Keratinocyte (primary cell): Measurements from ENCODE around the gene APP. TPM values are rescaled to one million over a fixed set of nuclear protein-coding genes. Genes with fewer than 3 reads are reported as not detected.

Source experiments
- DNase-seq: peaks from one replicate; pipeline ENCODE4 v3.0.0-alpha.2; 2011; ENCODE audit warnings: low read depth, missing footprints, low spot score
- FAIRE-seq: peaks from 2 replicates; lab custom pipeline; 2011; peaks lifted over from hg19 to GRCh38; lab: Jason Lieb, UNC
- H2AFZ ChIP-seq: 2 replicates; pipeline ENCODE4 v1.6.0; 2012; ENCODE audit warnings: low read length, control low read depth, inconsistent platforms; ENCODE audit not compliant: control insufficient read depth
- H3K27ac ChIP-seq: 2 replicates; pipeline ENCODE4 v1.5.1; 2011; ENCODE audit warnings: low read length; ENCODE audit not compliant: control insufficient read depth, insufficient read depth
- H3K27me3 ChIP-seq: 3 replicates; pipeline ENCODE4 v1.6.0; 2011; ENCODE audit warnings: low read length; ENCODE audit not compliant: control insufficient read depth, insufficient read depth; ENCODE audit errors: extremely low read depth
- H3K36me3 ChIP-seq, 2 experiments: 2 replicates in 1 of 2; 3 replicates in 1 of 2; pipeline ENCODE4 v1.5.1; 2011; ENCODE audit warnings: low read length in 2 of 2, mild to moderate bottlenecking in 1 of 2; ENCODE audit not compliant: control insufficient read depth in 2 of 2, insufficient read depth in 2 of 2; ENCODE audit errors: extremely low read depth in 1 of 2
- H3K4me1 ChIP-seq: 3 replicates; pipeline ENCODE4 v1.5.1; 2011; ENCODE audit warnings: low read length; ENCODE audit not compliant: control insufficient read depth, insufficient read depth; ENCODE audit errors: extremely low read depth
- H3K4me2 ChIP-seq: 3 replicates; pipeline ENCODE4 v1.6.0; 2011; ENCODE audit warnings: low read depth, low read length; ENCODE audit not compliant: control insufficient read depth, insufficient read depth; ENCODE audit errors: extremely low read depth
- H3K4me3 ChIP-seq, 3 experiments: fragments of 200-600 bp in 1 of 3; sonication (generic) in 1 of 3; 2 replicates in 2 of 3; 3 replicates in 1 of 3; pipeline ENCODE4 v1.5.1; 2011 to 2016; ENCODE audit warnings: low read length in 3 of 3, mild to moderate bottlenecking in 3 of 3, control low read depth in 2 of 3, inconsistent platforms in 1 of 3, low read depth in 1 of 3, mixed read lengths in 1 of 3, mixed run types in 1 of 3, moderate library complexity in 1 of 3; ENCODE audit not compliant: control insufficient read depth in 2 of 3, insufficient read depth in 2 of 3; ENCODE audit errors: extremely low read depth in 1 of 3
- H3K79me2 ChIP-seq: 2 replicates; pipeline ENCODE4 v1.6.0; 2012; ENCODE audit warnings: low read length; ENCODE audit not compliant: control insufficient read depth, insufficient read depth
- H3K9ac ChIP-seq: 3 replicates; pipeline ENCODE4 v1.6.0; 2011; ENCODE audit warnings: low read length; ENCODE audit not compliant: control insufficient read depth, insufficient read depth; ENCODE audit errors: extremely low read depth
- H3K9me1 ChIP-seq: 3 replicates; pipeline ENCODE4 v1.6.0; 2011; ENCODE audit warnings: low read length; ENCODE audit not compliant: control insufficient read depth, insufficient read depth; ENCODE audit errors: extremely low read depth
- H3K9me3 ChIP-seq: 2 replicates; pipeline ENCODE4 v1.5.1; 2012; ENCODE audit warnings: low read depth, low read length; ENCODE audit not compliant: control insufficient read depth
- H4K20me1 ChIP-seq: 3 replicates; pipeline ENCODE4 v1.6.0; 2011; ENCODE audit warnings: low read length; ENCODE audit not compliant: control insufficient read depth, insufficient read depth; ENCODE audit errors: extremely low read depth
- CTCF ChIP-seq, 3 experiments: IDR thresholded peaks in 1 of 3; conservative IDR thresholded peaks in 1 of 3; optimal IDR thresholded peaks in 1 of 3; 2 replicates in 2 of 3; 3 replicates in 1 of 3; pipeline versions ENCODE3 to v1.5.1; 2011; ENCODE audit warnings: low read length in 3 of 3, mild to moderate bottlenecking in 3 of 3, moderate library complexity in 2 of 3, control low read depth in 1 of 3, inconsistent platforms in 1 of 3; ENCODE audit not compliant: insufficient read depth in 2 of 3; ENCODE audit errors: extremely low read depth in 1 of 3
- EZH2 ChIP-seq: IDR thresholded peaks from one replicate; pipeline ENCODE4 v1.6.1; 2012; ENCODE audit warnings: inconsistent platforms, mild to moderate bottlenecking, low read length, moderate library complexity
- dilution Hi-C: fragments of 300-500 bp; cut with MboI; formaldehyde crosslinking; loops from one replicate; pipeline ENCODE4 v1.7.0; 2020; ENCODE audit warnings: low sequenced_read_pairs; ENCODE audit not compliant: extremely low pct_ligation_motif_present
- polyA plus RNA-seq, 5 experiments: library from polyadenylated mRNA; depleted of rRNA in 3 of 5; stranded (reverse) in 3 of 5; stranded (forward) in 1 of 5; unstranded in 1 of 5; fragments of >200 nt; gene quantifications; 1 replicate in 1 of 5; 2 replicates in 3 of 5; 3 replicates in 1 of 5; pipeline versions ENCODE4 v1.2.1 to v1.2.3, GENCODE V29; 2011 to 2012; ENCODE audit warnings: missing spikeins in 2 of 5, low read depth in 1 of 5, low replicate concordance in 1 of 5

Gene APP
- polyA plus RNA-seq, 1 donor (not counting 4 experiments of a cell fraction or from before 2014, with no cell fraction given) = 1,015 TPM

- no peak for DNase-seq
- FAIRE-seq = peak; percentile 29
- Histone ChIP-seq H3K9me1 (peaks cover 8% of the 10 kb centered on the region), H3K9ac (no peak overlapping the region), H3K4me2 (no peak overlapping the region), H3K4me3 (no peak overlapping the region), H3K27ac (no peak overlapping the region), H3K27me3 (no peaks in the 10 kb centered on the region), H3K4me1 (peaks cover 9% of the 10 kb centered on the region), H3K9me3 (no peaks in the 10 kb centered on the region), H3K79me2 (peaks cover 90% of the 10 kb centered on the region), H3K36me3 (peaks cover 13 to 31% of the 10 kb centered on the region in 2 experiments), H2AFZ (no peak overlapping the region), H4K20me1 (peaks cover 19% of the 10 kb centered on the region)
- no peak for TF ChIP-seq EZH2
- no peak for TF ChIP-seq CTCF (optimal IDR thresholded peaks at IDR 0.05 in 1 of 3, IDR thresholded peaks at IDR 0.05 in 1 of 3, conservative IDR thresholded peaks at IDR 0.05 in 1 of 3; ENCODE audit: extremely low read depth in 1 of 3, insufficient read depth in 2 of 3, low read length in 3 of 3)
- dilution Hi-C loops = no loop called here
Measured at GRCh38 chr21:26089730-26090129, 80.8 kb downstream of the APP start.

GRCh38 chr21:26087223-26087918 is 83.2 kb downstream of the APP start:
- TF ChIP-seq EZH2 = no peak
- no peak for TF ChIP-seq CTCF (optimal IDR thresholded peaks at IDR 0.05 in 1 of 3, IDR thresholded peaks at IDR 0.05 in 1 of 3, conservative IDR thresholded peaks at IDR 0.05 in 1 of 3; ENCODE audit: extremely low read depth in 1 of 3, insufficient read depth in 2 of 3, low read length in 3 of 3)
- Histone ChIP-seq H3K4me1 (no peaks in the 10 kb centered on the region), H3K36me3 (peaks cover 14 to 32% of the 10 kb centered on the region in 2 experiments), H3K27me3 (no peaks in the 10 kb centered on the region), H3K4me2 (no peak overlapping the region), H3K79me2 (peaks cover 92% of the 10 kb centered on the region), H3K9ac (no peak overlapping the region), H3K9me1 (peaks cover 8% of the 10 kb centered on the region), H4K20me1 (peaks cover 21% of the 10 kb centered on the region), H2AFZ (no peak overlapping the region), H3K4me3 (no peak overlapping the region), H3K9me3 (no peaks in the 10 kb centered on the region), H3K27ac (no peak overlapping the region)
- DNase-seq (no peak), FAIRE-seq (no peak)
- dilution Hi-C loops = no loop called here
